Measurements from ENCODE around the gene NLRP2B.
"Not testable (repeated sequence)": the region's sequence is repeated elsewhere in the genome, so short reads cannot be mapped to it uniquely, and the experiment has no call there.

The NLRP2B gene

GRCh38 chrX:57680160-57680559 is at the start of gene NLRP2B:
Gene NLRP2B, minus strand, starts transcription at chrX:57680260.
- DNase-seq, result no peak

DNA sequence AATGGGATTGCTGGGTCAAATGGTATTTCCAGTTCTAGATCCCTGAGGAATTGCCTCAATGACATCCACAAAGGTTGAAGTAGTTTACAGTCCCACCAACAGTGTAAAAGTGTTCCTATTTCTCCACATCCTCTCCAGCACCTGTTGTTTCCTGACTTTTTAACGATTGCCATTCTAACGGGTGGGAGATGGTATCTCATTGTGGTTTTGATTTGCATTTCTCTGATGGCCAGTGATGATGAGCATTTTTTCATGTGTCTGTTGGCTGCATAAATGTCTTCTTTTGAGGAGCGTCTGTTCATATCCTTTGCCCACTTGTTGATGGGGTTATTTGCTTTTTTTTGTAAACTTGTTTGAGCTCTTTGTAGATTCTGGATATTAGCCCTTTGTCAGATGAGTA is 45.9 kb upstream of the NLRP2B start:
- DNase-seq, result not testable (repeated sequence)

DNA sequence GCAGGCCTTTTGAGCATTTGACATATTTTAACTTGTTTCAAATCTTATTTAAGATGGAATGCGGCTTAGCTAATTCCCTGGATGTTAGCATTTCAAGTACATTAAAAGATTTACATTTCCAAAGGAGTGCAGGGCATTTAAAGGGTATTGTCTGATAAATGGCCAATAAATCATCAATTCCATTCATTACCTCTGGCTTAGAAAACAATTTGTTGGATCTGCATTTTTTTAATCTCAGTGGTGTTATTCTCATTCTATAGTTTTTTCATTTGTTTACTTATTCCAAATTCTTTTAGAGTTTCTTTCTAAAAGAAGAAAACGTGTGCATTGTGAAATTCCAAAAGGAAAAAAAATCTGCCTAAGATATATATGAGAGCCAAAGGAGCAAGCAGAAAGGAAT is 1.3 kb upstream of the NLRP2B start:
- no peak for DNase-seq

DNA sequence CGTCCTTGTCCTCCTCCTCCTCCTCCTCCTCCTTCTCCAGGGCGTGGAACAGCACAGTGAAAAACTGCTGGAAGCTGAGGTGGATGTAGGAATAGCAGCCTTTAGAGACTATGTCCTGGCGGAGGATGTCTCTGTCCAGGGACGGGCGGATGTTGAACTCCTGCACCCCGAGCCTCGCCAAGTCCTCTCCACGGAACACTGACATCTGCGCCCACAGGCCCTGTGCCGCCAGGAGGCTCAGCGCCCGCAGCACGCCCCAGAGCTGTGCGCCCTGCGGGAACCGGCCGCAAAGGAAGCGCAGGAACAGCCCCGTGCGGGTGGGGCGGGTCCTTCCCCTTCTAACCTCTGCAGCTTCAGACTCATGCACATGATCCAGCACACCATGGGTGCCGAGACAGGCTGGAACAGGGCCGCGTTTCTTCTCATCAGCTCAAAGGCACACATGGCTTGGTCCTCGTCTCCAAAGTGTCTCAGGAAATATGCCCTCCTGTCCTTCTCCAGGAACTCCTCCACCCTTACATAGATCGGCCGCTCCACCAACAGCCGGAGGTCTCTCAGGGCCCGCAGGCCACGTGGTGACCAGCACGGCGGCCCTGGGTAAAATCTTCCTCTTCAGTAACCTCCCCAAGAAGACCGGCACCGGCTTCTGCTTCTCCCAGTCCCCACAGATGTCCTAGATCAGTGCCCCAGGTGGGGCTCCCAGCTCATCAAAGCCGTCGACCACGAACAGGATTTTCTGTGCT is 1.2 kb downstream of the NLRP2B start:
- DNase-seq, result no peak

DNA sequence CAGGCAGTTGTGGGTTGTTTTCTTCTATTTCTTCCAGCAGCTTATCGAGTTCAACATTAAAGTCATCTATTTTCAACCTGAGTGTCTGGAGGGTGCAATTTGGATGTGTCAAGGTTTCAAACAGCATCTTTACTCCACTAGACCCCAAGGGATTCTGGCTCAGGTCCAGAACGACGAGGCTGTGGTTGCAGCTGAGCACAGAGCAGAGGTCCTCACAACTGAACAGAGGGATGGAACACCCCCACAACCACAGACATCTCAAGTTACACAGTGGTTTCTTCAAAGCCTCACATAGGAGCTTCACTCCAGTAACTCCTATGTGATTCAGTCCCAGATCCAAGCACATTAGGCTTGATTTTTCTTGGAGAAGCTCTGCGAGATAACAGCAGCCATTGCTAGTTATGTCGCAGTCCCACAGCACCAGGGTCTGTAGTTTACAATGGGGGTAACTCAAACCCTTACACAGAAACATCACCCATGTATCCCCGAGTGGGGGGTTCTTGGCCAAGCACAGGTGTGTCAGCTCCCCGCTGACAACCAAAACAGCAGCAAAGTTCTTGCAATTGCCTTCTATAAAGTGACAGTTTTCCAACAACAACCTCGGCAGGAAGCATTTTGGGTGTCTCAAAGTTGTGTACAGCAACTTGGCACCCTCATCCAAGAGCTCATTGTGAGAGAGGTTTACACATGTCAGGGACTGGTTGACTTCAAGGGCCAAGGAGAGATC is 2.8 kb downstream of the NLRP2B start:
- no peak for DNase-seq

DNA sequence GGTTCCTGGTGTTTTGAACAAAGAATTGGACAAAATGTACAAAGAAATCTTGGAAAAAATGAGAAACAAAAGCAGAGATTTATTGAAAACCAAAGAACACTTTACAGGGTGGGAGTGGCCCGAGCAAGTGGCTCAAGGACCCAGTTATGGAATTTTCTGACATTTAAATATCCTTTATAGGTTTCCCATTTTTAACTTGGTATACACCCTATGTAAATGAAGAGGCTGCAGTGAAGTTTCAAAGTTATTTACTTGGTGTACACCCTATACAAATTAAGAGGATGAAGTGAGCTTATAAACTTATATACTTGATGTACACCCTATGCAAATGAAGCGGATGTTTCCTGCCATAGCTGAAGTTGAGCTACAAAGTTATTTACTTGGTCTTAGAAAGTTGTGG is 4.7 kb downstream of the NLRP2B start:
- DNase-seq, result no peak

DNA sequence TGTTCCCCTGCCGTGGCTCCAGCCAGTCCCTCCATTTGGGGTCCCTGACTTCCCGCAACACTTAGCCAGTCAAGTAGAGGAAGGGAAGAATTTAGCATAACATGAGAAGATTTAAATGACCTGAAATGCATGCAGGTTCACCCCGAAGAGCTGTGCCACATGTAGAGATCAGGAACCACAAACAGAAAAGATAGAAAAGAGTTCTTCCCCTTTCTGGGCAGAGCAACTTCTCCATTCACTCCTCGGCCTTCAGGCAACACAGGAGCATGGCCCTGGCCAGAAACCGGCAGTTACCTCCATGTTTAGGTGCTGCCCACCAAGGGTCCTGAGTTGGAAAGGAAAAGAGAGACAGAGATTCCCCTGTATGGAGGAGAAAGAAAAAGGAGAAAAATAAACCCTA is 5.2 kb downstream of the NLRP2B start:
- DNase-seq, result no peak

GRCh38 chrX:57669961-57670360 is 10.1 kb downstream of the NLRP2B start:
- no peak for DNase-seq

DNA sequence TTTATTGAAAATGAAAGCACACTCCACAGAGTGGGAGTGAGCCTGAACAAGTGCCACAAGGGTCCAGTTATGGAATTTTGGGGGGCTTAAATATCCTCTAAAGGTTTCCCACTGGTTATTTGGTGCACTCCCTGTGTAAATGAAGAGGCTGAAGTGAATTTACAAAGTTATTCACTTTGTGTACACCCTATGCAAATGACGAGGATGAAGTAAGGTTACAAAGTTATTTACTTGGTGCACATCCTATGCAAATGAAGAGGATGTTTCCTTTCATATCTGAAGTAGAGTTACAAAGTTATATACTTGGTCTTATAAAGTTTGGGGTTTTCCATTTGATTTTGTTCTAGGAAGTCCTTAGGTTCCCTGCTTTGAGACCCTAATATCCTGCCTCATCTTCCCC is 13.1 kb downstream of the NLRP2B start:
- DNase-seq, result no peak

DNA sequence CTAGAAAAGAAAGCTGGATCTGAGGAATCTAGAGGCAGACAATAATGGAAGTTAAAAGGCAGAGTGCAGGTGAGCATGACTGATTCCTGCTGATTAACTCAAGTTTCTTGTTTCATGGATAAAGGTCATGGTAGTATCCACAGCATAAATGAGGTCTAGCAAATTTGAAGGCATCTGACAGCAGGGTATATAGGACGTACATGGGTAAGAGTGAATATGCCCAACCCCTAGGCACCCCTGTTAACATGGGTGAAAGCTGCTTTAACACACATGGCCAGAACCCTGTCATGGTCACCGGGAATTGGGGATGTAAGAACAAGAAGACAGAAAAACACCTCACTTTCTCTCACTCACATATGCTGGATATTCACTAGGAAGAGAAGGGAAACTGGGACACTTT is 25.0 kb downstream of the NLRP2B start:
- DNase-seq, result no peak

- no peak for DNase-seq
Measured at GRCh38 chrX:57652705-57653104, 27.4 kb downstream of the NLRP2B start.

DNA sequence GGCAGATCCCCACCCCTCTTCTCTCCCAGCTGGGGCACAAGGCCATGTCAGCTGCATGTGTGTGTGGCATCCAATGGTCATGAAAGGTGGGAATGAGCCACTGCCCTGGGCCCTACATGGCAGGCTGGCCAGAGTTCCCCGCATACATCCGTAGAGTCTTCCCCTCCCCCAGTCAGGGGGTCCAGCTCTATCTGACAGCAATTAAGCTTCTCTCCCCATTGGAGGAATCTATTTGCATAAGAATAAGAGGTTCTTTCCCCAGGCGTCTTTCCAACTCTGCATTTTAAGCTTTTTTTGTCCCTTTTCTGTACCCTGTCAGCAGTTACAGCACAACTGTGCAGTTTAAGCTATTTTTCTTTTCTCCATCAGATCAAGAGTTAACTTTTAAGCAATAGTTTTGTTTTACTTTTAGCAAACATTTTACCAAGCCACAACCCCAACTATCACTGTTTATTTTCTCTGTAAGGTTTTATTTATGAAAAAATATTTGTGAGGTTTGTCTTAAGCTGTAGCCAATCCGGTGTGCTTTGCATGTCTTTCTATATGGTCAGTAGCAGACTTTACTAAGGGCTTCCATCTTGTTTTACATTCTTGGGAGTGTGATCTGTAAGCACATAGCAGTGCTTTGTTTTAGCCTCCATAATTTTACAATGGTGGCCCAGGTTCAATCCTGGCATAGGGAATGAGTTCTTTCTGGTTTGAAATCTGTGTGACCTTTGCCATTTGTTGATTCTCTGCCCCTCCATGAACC is 28.7 kb downstream of the NLRP2B start:
- DNase-seq, result no peak

GRCh38 chrX:57647020-57647419 is 33.0 kb downstream of the NLRP2B start:
- no peak for DNase-seq

GRCh38 chrX:57643698-57644097 is 36.4 kb downstream of the NLRP2B start:
- no peak for DNase-seq

DNA sequence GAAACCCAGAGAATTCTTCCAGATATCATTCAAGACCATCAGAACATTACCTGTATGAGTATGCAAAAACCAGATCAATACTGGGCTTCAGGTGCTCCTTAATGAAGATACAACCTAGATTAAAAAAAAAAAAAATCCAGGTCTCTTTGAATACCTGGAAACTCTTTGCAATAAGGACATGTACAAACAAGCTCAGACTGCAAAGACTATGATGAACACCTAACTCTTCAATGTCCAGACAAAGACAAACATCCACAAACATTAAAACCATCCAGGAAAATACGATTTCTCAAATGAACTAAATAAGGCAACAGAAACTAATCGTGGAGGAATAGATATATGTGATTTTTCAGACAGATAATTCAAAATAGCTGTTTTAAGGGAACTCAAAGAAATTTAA is 38.7 kb downstream of the NLRP2B start:
- DNase-seq, result no peak

GRCh38 chrX:57640674-57641016 is 39.4 kb downstream of the NLRP2B start:
- DNase-seq, result no peak

- DNase-seq, result not testable (repeated sequence)
Measured at GRCh38 chrX:57629438-57629837, 50.6 kb downstream of the NLRP2B start.

Measured in CD4-positive, alpha-beta T cell treated with Interleukin-17A for 1 hour (primary cell).